ENCODE measurements around the gene CXCR6.

DNA sequence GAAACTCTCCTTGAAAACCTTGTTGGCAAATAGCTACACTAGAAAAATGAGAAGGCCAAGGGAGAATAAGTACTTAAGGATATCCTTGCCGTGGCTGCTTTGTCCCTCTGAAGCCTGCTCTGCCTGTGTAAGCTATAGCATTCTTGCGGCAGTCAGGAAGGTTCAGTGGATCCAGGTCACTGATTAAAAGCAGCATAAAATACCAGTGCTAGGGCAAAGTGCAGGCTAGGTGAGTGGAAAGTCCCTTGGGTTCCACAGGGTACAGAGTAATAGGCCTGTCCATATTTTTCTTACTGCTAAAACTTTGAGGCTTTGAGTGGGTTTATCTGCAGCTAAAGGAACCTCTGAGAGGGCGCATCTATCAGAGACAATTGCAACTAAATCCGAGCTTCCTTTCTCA, 10.3 kb downstream of the CXCR6 start:
- TF ChIP-seq POLR2A (IDR thresholded peaks at IDR 0.05) = no peak
- TF ChIP-seq, protein P1, sequence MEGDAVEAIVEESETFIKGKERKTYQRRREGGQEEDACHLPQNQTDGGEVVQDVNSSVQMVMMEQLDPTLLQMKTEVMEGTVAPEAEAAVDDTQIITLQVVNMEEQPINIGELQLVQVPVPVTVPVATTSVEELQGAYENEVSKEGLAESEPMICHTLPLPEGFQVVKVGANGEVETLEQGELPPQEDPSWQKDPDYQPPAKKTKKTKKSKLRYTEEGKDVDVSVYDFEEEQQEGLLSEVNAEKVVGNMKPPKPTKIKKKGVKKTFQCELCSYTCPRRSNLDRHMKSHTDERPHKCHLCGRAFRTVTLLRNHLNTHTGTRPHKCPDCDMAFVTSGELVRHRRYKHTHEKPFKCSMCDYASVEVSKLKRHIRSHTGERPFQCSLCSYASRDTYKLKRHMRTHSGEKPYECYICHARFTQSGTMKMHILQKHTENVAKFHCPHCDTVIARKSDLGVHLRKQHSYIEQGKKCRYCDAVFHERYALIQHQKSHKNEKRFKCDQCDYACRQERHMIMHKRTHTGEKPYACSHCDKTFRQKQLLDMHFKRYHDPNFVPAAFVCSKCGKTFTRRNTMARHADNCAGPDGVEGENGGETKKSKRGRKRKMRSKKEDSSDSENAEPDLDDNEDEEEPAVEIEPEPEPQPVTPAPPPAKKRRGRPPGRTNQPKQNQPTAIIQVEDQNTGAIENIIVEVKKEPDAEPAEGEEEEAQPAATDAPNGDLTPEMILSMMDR (IDR thresholded peaks at IDR 0.05) = no peak

All from lower leg skin (tissue), 3 donors.